ENCODE results near the gene RPL29.
"Not testable (repeated sequence)": the region's sequence is repeated elsewhere in the genome, so short reads cannot be mapped to it uniquely, and the experiment has no call there.

RPL29 gene

GRCh38 chr3:51995346-51996163, at the start of gene RPL29:
RPL29 (minus strand) TSS chr3:51995895; CDS start chr3:51995461, 434 bp downstream.
- DNase-seq: peak in 55 of 56 donors; percentile 55 to 95 (median 85)

- DNase-seq: peak in 2 of 56 donors; percentile 20 to 28
These were observed 49.3 kb upstream of the RPL29 start for GRCh38 chr3:52044869-52045619.

GRCh38 chr3:52043750-52044149, 48.1 kb upstream of the RPL29 start:
- DNase-seq: no peak

GRCh38 chr3:52043039-52043438, 47.3 kb upstream of the RPL29 start:
- DNase-seq: not testable (repeated sequence)

DNA sequence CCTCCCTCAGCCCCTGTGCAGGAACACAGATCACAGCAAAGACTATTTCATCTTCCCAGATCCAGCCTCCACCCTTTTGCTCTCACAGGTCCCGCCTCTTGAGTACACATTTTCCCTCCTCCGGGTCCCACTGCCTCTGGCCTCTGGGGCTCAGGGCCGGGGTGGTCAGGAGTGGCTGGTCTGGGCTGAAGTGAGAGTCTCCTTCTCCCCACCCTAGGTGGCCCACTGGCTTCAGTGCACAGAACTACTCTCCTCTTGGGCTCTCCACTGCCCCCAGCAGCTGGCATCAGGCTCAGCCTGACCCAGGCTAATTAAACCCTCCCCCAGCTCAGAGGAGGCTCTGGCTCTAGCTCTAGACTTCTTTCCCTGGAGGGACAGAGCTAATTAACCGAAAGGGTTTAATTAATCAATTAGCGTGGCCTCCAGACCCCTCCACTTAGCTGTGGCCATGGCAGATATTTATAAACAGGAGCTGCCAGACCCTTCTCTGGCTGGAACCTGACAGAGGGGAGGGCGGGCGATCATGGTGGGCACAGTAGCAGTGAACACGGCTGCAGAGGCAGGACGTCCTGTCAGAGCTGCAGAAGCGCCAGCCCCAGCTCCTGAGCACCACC, 45.5 kb upstream of the RPL29 start:
- DNase-seq: peak in 51 of 56 donors; percentile 37 to 89 (median 71)

- peak in 10 of 56 donors; percentile 20 to 62 (median 50) for DNase-seq
These were observed 44.9 kb upstream of the RPL29 start for GRCh38 chr3:52040600-52040999.

DNA sequence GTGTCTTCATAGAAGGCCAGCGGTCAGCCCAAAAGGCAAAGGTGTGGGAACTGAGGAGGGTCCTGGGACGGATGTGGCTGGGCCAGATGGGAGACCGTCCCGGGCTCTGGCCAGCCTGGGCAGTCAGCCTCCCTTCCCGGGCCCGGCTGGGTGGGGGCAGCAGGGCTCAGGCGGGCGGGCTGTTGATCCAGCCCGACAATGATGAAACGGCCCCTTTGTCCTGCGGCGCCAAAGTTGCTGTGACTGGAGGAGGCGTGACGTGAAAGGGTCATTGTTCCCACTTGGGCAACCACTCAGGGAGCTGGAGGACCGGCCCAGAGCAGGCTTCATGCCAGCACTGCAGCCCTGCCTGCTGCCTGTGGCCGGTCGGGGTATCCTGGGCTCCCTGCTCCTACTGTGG, 44.2 kb upstream of the RPL29 start:
- peak; percentile 57 to 99 (median 96) for DNase-seq

GRCh38 chr3:52039426-52039825, 43.7 kb upstream of the RPL29 start:
- DNase-seq: peak in 18 of 56 donors; percentile 25 to 93 (median 68)

GRCh38 chr3:52038227-52038626, 42.5 kb upstream of the RPL29 start:
- peak in 2 of 56 donors; percentile 31 to 50 for DNase-seq

DNA sequence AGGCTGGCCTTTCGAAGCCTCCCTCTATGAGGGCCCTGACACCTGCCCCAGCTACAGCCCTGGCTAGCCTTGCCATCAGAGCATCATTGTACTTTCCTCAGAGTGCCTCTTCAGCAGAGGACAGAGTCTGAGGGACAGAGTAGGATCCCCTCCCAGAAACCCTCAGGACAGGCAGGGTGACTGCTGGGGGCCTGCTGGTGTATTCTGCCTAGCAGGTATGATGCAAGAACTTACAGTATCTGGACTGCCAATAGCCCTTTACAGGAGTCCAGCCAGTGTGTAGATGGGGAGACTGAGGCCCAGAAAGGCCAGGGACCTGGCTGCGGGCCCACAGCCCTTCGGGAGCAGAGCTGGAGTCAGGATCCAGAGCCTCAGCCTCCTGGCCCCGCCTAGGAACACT, 41.6 kb upstream of the RPL29 start:
- no peak for DNase-seq

DNA sequence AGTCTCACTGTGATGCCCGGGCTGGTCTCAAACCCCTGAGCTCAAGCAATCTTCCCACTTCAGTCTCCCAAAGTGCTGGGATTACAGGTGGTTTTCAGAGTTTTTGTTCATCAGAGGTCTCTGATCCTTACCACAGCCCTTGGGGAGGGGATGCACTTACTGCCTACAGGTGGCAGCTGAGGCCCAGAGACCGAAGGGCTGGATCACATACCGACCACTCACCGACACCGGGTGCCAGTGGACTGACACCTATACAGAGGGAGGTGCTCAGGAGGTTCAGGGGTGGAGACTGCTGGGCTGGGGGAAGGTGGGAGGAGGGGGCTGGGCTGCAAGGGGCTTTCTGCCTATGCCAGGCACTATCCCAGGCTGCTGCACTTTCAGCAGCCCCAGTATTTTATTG, 41.1 kb upstream of the RPL29 start:
- DNase-seq: no peak

DNA sequence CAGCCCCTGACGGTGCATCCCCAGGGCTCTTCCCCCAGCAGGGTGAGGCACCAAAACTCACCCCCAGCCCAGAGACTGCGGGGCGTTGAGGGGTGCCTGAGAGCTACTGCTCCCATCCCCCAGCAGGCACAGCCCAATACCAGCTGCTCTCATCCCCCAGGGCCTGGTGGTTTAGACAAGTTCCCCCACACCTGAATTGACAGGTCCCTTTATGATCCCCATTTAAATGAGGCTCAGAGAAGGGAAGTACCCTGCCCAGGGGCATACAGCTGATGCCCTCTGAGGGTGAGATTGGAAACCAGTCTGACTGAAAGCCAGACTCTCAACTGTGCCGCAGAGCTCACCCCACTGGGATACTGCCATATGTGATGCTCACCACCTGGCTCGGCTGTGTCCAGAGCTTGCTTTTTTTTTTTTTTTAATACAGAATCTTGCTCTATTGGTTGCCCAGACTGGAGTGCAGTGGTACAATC, 40.6 kb upstream of the RPL29 start:
- DNase-seq: no peak

GRCh38 chr3:52034651-52035050, 39.0 kb upstream of the RPL29 start:
- DNase-seq: no peak

DNA sequence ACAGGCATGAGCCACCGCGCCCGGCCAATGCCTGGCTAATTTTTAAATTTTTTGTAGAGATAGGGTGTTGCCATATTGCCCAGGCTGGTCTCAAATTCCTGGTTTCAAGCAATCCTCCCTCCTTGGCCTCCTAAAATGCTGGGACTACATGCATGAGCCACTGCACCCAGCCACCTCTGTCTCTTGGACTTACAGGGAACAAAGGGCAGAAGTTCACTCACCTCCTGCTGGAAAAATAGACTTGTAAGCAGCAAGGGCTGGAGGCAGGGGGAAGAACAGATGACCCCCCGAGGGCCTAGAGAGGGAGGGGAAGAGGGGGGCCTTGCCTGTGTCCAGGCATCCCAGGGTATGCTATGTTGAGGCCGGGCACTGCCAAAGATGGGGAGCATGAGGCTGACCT, 38.5 kb upstream of the RPL29 start:
- no peak for DNase-seq

DNA sequence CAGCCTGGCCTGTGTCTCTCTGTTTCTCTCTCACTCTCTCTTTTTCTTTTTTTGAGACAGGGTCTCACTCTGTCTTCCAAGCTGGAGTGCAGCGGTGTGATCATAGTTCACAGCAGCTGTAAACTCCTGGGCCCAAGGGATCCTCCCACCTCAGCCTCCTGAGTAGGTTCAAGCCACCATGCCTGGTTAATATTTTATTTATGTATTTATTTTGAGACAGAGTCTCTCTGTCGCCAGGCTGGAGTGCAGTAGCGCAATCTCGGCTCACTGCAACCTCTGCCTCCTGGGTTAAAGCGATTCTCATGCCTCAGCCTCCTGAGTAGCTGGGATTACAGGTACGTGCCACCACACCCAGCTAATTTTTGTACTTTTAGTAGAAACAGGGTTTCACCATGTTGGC, 38.1 kb upstream of the RPL29 start:
- not testable (repeated sequence) for DNase-seq

DNA sequence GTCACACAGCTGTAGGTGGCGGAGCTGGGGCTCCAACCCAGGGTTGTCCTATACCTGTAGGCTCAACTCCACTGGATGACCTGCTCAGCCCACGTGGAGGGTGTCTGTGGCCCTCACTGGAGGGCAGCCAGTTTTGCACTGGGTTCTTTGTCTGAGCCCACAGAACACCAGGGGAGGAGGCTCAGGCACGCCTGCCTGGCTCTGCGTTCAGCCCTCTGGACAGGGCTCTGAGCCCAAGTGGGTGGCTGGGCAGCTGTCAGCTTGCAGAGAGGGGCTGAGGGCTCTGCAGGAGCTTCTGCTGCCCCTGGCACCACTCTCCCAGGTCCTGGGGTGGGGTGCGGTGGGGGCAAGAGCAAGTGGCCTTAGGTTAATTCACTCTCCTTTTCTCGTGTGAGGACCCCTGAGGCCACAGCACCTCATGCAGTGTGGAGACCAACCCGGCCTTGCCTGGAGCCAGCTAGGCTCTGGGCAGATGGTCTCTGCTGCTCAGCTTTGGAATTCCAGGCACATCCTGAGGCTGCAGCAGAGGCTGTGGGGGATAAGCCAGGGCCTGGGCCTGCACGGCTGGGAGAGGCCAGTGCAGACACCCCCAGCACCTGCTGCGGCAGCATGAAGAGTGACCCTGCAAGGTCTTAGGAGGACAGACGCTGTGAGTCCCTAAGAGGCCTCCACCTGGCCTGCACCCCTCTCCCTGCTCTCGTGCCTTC, 37.2 kb upstream of the RPL29 start:
- peak in 27 of 56 donors; percentile 17 to 71 (median 51) for DNase-seq

- no peak for DNase-seq
These were observed 36.2 kb upstream of the RPL29 start for GRCh38 chr3:52031896-52032295.

- no peak for DNase-seq
These were observed 35.1 kb upstream of the RPL29 start for GRCh38 chr3:52030714-52031310.

- no peak for DNase-seq
These were observed 33.8 kb upstream of the RPL29 start for GRCh38 chr3:52029535-52029934.

- DNase-seq: peak in 1 of 56 donors; percentile 63
These were observed 33.4 kb upstream of the RPL29 start for GRCh38 chr3:52029053-52029452.

DNA sequence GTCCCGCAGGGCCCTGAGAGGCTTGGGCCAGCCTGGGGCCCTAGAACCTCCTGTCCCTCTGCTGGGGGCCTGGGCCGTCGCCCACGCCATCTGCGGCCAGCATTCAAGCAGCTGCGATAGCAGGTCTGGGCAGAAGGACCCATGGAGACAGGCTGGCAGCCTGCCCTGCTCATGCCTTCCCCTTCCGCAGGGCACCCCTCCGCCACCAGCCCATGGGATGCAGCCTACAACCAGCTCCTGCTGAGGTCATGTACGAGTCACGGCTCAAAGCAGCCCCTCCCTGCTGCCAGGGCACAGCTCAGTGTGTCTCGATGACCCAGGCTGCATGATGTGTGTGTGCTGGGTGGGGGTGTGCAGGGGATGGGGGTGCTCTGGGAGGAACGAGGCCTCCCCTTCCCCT, 32.9 kb upstream of the RPL29 start:
- DNase-seq: peak in 55 of 56 donors; percentile 21 to 90 (median 73)
